Ishikawa (cell line): ENCODE measurements around the gene EEFSEC.

Experiments used
- CEBPB ChIP-seq: IDR thresholded peaks from 2 replicates; pipeline ENCODE4 v1.6.1; 2012
- CREB1 ChIP-seq: IDR thresholded peaks from 2 replicates; pipeline ENCODE4 v1.6.1; 2012; ENCODE audit warnings: low read depth
- EGR1 ChIP-seq: IDR thresholded peaks from 2 replicates; pipeline ENCODE4 v1.6.1; 2012
- EP300 ChIP-seq: IDR thresholded peaks from 2 replicates; pipeline ENCODE4 v1.6.1; 2012; ENCODE audit warnings: borderline replicate concordance
- FOXM1 ChIP-seq: IDR thresholded peaks from 2 replicates; pipeline ENCODE4 v1.6.1; 2012; ENCODE audit warnings: low read depth, borderline replicate concordance
- NFIC ChIP-seq: IDR thresholded peaks from 2 replicates; pipeline ENCODE4 v1.6.1; 2012
- RAD21 ChIP-seq: IDR thresholded peaks from 2 replicates; pipeline ENCODE4 v1.6.1; 2012; ENCODE audit warnings: low read depth
- REST ChIP-seq: IDR thresholded peaks from 2 replicates; pipeline ENCODE4 v1.6.1; 2012; ENCODE audit warnings: low read depth, mild to moderate bottlenecking
- TAF1 ChIP-seq: IDR thresholded peaks from 2 replicates; pipeline ENCODE4 v1.6.1; 2012; ENCODE audit warnings: low read depth, mild to moderate bottlenecking
- TCF12 ChIP-seq: IDR thresholded peaks from 2 replicates; pipeline ENCODE4 v1.6.1; 2012; ENCODE audit warnings: low read depth
- TEAD4 ChIP-seq: IDR thresholded peaks from 2 replicates; pipeline ENCODE4 v1.6.1; 2012
- YY1 ChIP-seq: IDR thresholded peaks from 2 replicates; pipeline ENCODE4 v1.6.1; 2012; ENCODE audit warnings: low read depth
- ZBTB7A ChIP-seq: IDR thresholded peaks from 2 replicates; pipeline ENCODE4 v1.6.1; 2012; ENCODE audit warnings: low read depth
- TF ChIP-seq, protein P1 (sequence below): IDR thresholded peaks from 2 replicates; pipeline ENCODE4 v1.6.1; 2012
- TF ChIP-seq, protein P2 (sequence below): IDR thresholded peaks from 2 replicates; pipeline ENCODE4 v1.6.1; 2012

Gene EEFSEC

DNA sequence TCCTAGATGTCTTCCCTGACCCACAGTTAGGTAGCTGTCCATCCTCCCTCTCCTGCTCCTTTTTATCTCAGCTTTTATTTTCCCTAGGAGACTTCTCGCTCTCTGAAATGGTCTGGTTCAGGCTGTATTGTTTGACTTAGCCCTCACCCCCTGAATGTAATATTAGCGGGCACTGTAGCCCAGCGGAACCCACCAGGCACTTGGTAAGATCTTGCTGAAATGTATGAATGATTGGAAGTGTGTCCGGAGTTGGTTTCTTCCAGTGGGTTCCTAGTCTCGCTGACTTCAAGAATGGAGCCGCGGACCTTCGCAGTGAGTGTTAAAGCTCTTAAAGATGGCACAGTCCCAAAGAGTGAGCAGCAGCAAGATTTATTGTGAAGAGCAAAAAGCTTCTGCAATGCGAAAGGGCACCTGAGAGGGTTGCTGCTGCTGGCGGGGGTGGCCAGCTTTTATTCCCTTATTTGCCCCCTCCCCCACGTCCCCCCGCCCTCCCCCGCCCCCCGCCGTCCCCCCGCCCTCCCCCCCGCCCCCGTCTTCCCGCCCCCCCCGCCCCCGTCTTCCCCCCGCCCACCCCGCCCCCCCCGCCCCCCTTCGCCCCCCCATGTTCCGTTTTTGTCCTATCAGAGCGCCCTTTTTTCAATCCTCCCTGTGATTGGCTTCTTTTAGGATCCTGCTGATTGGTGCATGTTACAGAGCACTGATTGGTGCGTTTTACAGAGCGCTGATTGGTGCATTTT is 694 bp upstream of the EEFSEC start:
- no peak for TF ChIP-seq RAD21
- TF ChIP-seq, protein P1, sequence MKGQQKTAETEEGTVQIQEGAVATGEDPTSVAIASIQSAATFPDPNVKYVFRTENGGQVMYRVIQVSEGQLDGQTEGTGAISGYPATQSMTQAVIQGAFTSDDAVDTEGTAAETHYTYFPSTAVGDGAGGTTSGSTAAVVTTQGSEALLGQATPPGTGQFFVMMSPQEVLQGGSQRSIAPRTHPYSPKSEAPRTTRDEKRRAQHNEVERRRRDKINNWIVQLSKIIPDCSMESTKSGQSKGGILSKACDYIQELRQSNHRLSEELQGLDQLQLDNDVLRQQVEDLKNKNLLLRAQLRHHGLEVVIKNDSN, result no peak
- TF ChIP-seq EP300, result no peak
- no peak for TF ChIP-seq CEBPB
- no peak for TF ChIP-seq EGR1
- TF ChIP-seq TAF1, result no peak
- no peak for TF ChIP-seq CREB1
- no peak for TF ChIP-seq FOXM1
- TF ChIP-seq REST, result no peak
- TF ChIP-seq ZBTB7A, result no peak
- TF ChIP-seq NFIC, result no peak
- TF ChIP-seq TEAD4, result no peak
- no peak for TF ChIP-seq TCF12
- TF ChIP-seq, protein P2, sequence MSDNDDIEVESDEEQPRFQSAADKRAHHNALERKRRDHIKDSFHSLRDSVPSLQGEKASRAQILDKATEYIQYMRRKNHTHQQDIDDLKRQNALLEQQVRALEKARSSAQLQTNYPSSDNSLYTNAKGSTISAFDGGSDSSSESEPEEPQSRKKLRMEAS, result no peak
- TF ChIP-seq YY1, result no peak

DNA sequence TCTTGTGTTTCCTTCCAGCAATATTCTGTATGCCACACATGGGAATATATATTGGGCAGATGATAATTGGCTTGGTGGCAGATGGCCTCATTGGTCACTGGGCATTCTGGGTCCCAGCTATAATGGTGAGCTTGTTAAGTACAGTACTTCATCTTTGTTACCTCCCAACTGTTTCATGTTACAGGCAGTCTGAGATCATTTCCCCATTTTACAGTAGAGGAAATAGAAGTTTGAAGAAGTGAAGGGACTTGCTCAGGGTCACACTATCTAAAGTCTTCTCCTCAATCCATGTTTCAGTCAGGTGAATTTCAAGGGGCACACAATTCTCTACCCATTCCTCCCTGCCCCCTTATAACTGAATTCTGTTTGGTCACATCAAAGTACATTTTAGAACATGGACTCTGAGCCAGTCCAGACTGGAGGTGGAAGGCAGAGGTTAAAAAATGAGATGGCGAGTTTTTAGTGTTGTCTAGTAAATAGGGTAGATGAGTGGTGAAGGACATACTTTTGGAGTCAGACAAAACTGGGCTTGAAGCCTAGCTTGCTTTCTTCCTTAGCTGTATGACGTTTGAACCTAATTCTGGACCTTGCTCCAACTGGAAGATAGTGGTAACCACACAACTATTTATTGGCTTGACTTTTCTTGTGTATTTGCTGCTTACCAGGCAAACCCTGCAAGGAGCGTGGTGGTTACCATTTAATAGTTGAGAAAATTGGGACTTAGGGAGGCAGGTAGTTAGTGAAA is 2.5 kb downstream of the EEFSEC start:
- TF ChIP-seq NFIC, result no peak
- no peak for TF ChIP-seq CEBPB
- no peak for TF ChIP-seq TEAD4
- TF ChIP-seq EGR1, result no peak
- TF ChIP-seq CREB1, result no peak
- no peak for TF ChIP-seq TCF12
- TF ChIP-seq FOXM1, result no peak
- no peak for TF ChIP-seq ZBTB7A
- no peak for TF ChIP-seq RAD21
- TF ChIP-seq TAF1, result no peak
- TF ChIP-seq, protein P2, result no peak
- no peak for TF ChIP-seq EP300
- TF ChIP-seq REST, result no peak
- TF ChIP-seq YY1, result no peak
- TF ChIP-seq, protein P1, result no peak

- TF ChIP-seq, protein P2, result no peak
- TF ChIP-seq REST, result no peak
Observed at GRCh38 chr3:128160661-128161060, 7.4 kb downstream of the EEFSEC start.

DNA sequence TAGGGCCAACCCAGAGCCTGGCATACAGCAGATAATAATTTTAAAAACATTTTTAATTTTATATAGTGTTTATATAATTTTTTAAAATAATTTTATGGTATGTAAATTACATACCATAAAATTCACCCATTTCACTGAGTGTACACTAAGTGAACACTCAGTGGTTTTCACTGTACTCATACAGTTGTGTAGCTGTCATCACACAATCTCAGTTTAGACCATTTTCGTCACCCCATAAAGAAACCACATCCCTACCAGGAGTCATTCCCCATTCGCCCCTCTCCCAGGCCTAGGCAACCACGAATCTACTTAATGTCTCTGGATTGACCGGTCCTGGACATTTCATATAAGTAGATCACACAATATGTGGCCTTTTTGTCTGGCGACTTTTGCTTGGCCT is 10.2 kb downstream of the EEFSEC start:
- TF ChIP-seq TEAD4, result no peak
- no peak for TF ChIP-seq YY1
- TF ChIP-seq, protein P2, result no peak
- TF ChIP-seq TAF1, result no peak
- TF ChIP-seq FOXM1, result no peak
- no peak for TF ChIP-seq REST
- TF ChIP-seq EGR1, result no peak
- no peak for TF ChIP-seq CREB1
- no peak for TF ChIP-seq CEBPB
- TF ChIP-seq, protein P1, result no peak
- TF ChIP-seq EP300, result no peak
- no peak for TF ChIP-seq ZBTB7A
- TF ChIP-seq TCF12, result no peak
- no peak for TF ChIP-seq RAD21
- TF ChIP-seq NFIC, result no peak
